GM12878 (cell line): ENCODE results near the gene PKMYT1. TPM values are rescaled to one million over a fixed set of nuclear protein-coding genes. Genes with fewer than 3 reads are reported as not detected.

Source experiments
- ATAC-seq: fragments of 200-7000 bp; cut with Tn5 transposase; 3 replicates; pipeline ENCODE4 v1.9.1; 2020; ENCODE audit warnings: mild to moderate bottlenecking, moderate library complexity
- BruUV-seq: library from RNA; stranded (reverse); fragments of 400-500 nt; replicated peaks from 2 replicates; lab custom pipeline; 2021; lab: Mats Ljungman, UMichigan
- CTCF ChIA-PET: fragments of 300-600 bp; sonication (Branson Sonifier 250); formaldehyde crosslinking; extraction: SDS; loops from one replicate; lab custom pipeline; 2021; ENCODE audit warnings: inconsistent platforms; lab: Yijun Ruan, JAX
- POLR2A ChIA-PET: fragments of 350-600 bp; formaldehyde crosslinking; extraction: SDS; loops from one replicate; lab custom pipeline; 2021; ENCODE audit warnings: inconsistent platforms; lab: Charles Lee
- RAD21 ChIA-PET: fragments of 300-600 bp; sonication (Branson Sonifier 250); formaldehyde crosslinking; loops from one replicate; lab custom pipeline; 2023; ENCODE audit warnings: antibody characterized with exemption; ENCODE audit not compliant: unreplicated experiment; lab: Charles Lee
- SMC1A ChIA-PET: fragments of 300-600 bp; sonication (Branson Sonifier 250); formaldehyde crosslinking; loops from one replicate; lab custom pipeline; 2023; ENCODE audit not compliant: unreplicated experiment, uncharacterized antibody; lab: Charles Lee
- DNase-seq: peaks from one replicate; pipeline ENCODE4 v3.0.0-alpha.2; 2011; ENCODE audit warnings: low read depth, low spot score
- FAIRE-seq: peaks from 3 replicates; lab custom pipeline; 2011; peaks lifted over from hg19 to GRCh38; lab: Jason Lieb, UNC
- H2AFZ ChIP-seq: 2 replicates; pipeline ENCODE4 v1.6.0; 2011; ENCODE audit warnings: low read depth, low read length, control low read depth; ENCODE audit not compliant: control insufficient read depth
- H3K27ac ChIP-seq: 2 replicates; pipeline ENCODE4 v1.5.1; 2011; ENCODE audit warnings: control low read depth; ENCODE audit not compliant: control insufficient read depth, insufficient read depth
- H3K27me3 ChIP-seq, 2 experiments: replicated peaks in 1 of 2; 2 replicates each; pipeline versions ENCODE4 v1.6.0 to v1.6.1; 2011; ENCODE audit warnings: low read length in 1 of 2; ENCODE audit not compliant: control insufficient read depth in 2 of 2, insufficient read depth in 2 of 2
- H3K36me3 ChIP-seq, 2 experiments: 2 replicates each; pipeline ENCODE4 v1.5.1; 2011; ENCODE audit warnings: low read length in 1 of 2; ENCODE audit not compliant: control insufficient read depth in 2 of 2, insufficient read depth in 2 of 2
- H3K4me1 ChIP-seq: 2 replicates; pipeline ENCODE4 v1.6.1; 2011; ENCODE audit warnings: mild to moderate bottlenecking, low read length, moderate library complexity, mixed read lengths; ENCODE audit not compliant: control insufficient read depth, insufficient read depth
- H3K4me2 ChIP-seq: 2 replicates; pipeline ENCODE4 v1.6.0; 2011; ENCODE audit warnings: control low read depth; ENCODE audit not compliant: control insufficient read depth, insufficient read depth
- H3K4me3 ChIP-seq: fragments of 200-600 bp; sonication (generic); 2 replicates; pipeline ENCODE4 v1.5.1; 2016
- H3K79me2 ChIP-seq: 2 replicates; pipeline ENCODE4 v1.6.0; 2011; ENCODE audit warnings: low read length; ENCODE audit not compliant: control insufficient read depth, insufficient read depth
- H3K9ac ChIP-seq: 2 replicates; pipeline ENCODE4 v1.8.0; 2011; ENCODE audit warnings: low read length, control low read depth, mixed read lengths; ENCODE audit not compliant: control insufficient read depth, insufficient read depth
- H3K9me3 ChIP-seq: replicated peaks from 3 replicates; pipeline ENCODE4 v1.5.1; 2011; ENCODE audit warnings: mild to moderate bottlenecking, low read length; ENCODE audit not compliant: control insufficient read depth, insufficient read depth
- H4K20me1 ChIP-seq: 2 replicates; pipeline ENCODE4 v1.6.0; 2011; ENCODE audit not compliant: control insufficient read depth, insufficient read depth
- ASH2L ChIP-seq: fragments of 300-600, 200-600 bp; sonication (generic); IDR thresholded peaks from 2 replicates; pipeline ENCODE4 v1.6.1; 2017; ENCODE audit warnings: low read depth, mild to moderate bottlenecking, borderline replicate concordance
- MXI1 ChIP-seq: fragments of 150-350 bp; IDR thresholded peaks from 2 replicates; pipeline ENCODE4 v1.6.1; 2011; ENCODE audit warnings: low read depth, mild to moderate bottlenecking, inconsistent platforms, low read length, improper control_type of control experiment
- RBBP5 ChIP-seq: fragments of 200-600 bp; sonication (generic); conservative IDR thresholded peaks from 2 replicates; pipeline ENCODE4 v1.6.1; 2016
- SUPT20H ChIP-seq: IDR thresholded peaks from 2 replicates; pipeline ENCODE4 v1.6.1; 2011; ENCODE audit warnings: low read depth, mild to moderate bottlenecking, low read length, moderate library complexity, borderline replicate concordance; ENCODE audit not compliant: control insufficient read depth
- WGBS: methylation state at CpG from one replicate; pipeline ENCODE4 v1.1.6; 2016; ENCODE audit warnings: low lambda C conversion rate; ENCODE audit not compliant: insufficient replicate concordance, insufficient coverage; ENCODE audit errors: missing lambda C conversion rate; 5-methylcytosine and 5-hydroxymethylcytosine counted together
- in situ Hi-C: fragments of 300-500 bp; cut with MboI; formaldehyde crosslinking; loops from 9 replicates; pipeline ENCODE4 v1.14.3; 2018; ENCODE audit warnings: mixed read lengths
- intact Hi-C: fragments of 100-400 bp; cut with micrococcal nuclease; formaldehyde crosslinking; loops from one replicate; pipeline ENCODE4 v1.14.2; 2022; ENCODE audit not compliant: unreplicated experiment
- polyA plus RNA-seq, 11 experiments: library from polyadenylated mRNA; depleted of rRNA in 4 of 11; unstranded in 6 of 11; stranded (reverse) in 5 of 11; fragments of >200 nt; fragmentation: Nextera tagmentation in 4 of 11; fragmentation: Illumina TruSeq in 1 of 11; extraction: Ambion mirVana in 4 of 11; extraction: Trizol in 1 of 11; gene quantifications; 1 replicate in 1 of 11; 2 replicates in 10 of 11; pipeline versions ENCODE4 v1.2.1 to v1.2.3, GENCODE V29; 2011 to 2016; ENCODE audit warnings: inconsistent platforms in 2 of 11, missing spikeins in 2 of 11, low read depth in 1 of 11
- total RNA-seq, 4 experiments: library from RNA; depleted of rRNA in 3 of 4; stranded (reverse); fragments of >200 nt in 3 of 4; fragmentation: Illumina TruSeq in 1 of 4; extraction: Trizol in 1 of 4; gene quantifications; 2 replicates each; pipeline versions ENCODE4 v1.2.1 to v1.2.3, GENCODE V29; 2013 to 2021
- TF ChIP-seq, protein P1 (sequence below): IDR thresholded peaks from 2 replicates; pipeline ENCODE4 v1.6.1; 2012; ENCODE audit warnings: low read depth, low read length, improper control_type of control experiment
- TF ChIP-seq, protein P2 (sequence below): IDR thresholded peaks from 2 replicates; pipeline ENCODE4 v1.6.1; 2012; ENCODE audit warnings: low read depth, low read length, improper control_type of control experiment

The PKMYT1 gene
- total and polyA plus RNA-seq, 10 of the 15 experiments (the other 5 are each of a cell fraction or from before 2014, with no cell fraction given) = 4.6 to 101 (median 29.9) TPM

DNA sequence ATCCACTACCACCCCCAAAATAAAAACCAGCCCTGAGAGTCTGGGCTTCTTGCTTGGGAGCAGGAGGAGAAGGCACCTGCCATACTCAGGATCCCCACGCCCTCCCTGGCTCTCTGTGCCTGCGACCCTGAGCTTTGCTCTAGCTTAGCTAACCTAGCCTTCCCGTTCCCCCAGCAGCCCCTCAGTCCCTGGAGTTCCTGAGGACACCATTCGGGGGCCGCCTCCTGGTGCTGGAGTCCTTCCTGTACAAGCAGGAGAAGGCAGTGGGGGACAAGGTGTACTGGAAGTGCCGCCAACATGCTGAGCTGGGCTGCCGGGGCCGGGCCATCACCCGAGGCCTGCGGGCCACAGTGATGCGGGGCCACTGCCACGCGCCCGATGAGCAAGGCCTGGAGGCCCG, 50.0 kb downstream of the PKMYT1 start:
- WGBS = 90% methylated on average over 11 of the region's 15 CpGs

DNA sequence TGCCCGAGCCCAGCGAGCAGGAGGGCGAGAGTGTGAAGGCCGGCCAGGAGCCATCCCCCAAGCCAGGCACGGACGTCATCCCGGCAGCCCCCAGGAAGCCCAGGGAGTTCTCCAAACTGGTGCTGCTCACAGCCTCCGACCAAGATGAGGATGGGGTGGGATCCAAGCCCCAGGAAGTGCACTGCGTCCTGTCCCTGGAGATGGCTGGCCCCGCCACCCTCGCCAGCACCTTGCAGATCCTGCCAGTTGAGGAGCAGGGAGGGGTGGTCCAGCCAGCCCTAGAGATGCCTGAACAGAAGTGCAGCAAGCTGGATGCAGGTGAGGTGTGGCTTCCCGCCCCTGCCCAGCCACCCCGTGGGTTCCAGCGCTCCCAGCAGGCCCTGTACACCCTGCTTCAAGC, 50.6 kb downstream of the PKMYT1 start:
- H3K9ac ChIP-seq = no peak overlapping the region
- RAD21 ChIA-PET = no interaction called here

More for the DNA sequence above, 50.0 kb downstream of the PKMYT1 start:
- POLR2A ChIA-PET = no interaction called here
- Histone ChIP-seq H3K4me2 (no peak overlapping the region), H3K36me3 (peaks cover 0 to 10% of the 10 kb centered on the region in 2 experiments; a peak in 2 of 4 replicates), H3K4me1 (no peaks in the 10 kb centered on the region), H3K9me3 (no peaks in the 10 kb centered on the region), H2AFZ (no peak overlapping the region), H3K79me2 (no peaks in the 10 kb centered on the region), H3K27me3 (no peaks in the 10 kb centered on the region), H3K27ac (no peak overlapping the region), H3K9ac (no peak overlapping the region), H3K4me3 (no peak overlapping the region), H4K20me1 (no peaks in the 10 kb centered on the region)
- RAD21 ChIA-PET = no interaction called here
- ATAC-seq (no peak), FAIRE-seq (no peak), DNase-seq (no peak)
- BruUV-seq = no TSS peak
- CTCF ChIA-PET = no interaction called here
- TF ChIP-seq SUPT20H = no peak
- TF ChIP-seq, protein P1, sequence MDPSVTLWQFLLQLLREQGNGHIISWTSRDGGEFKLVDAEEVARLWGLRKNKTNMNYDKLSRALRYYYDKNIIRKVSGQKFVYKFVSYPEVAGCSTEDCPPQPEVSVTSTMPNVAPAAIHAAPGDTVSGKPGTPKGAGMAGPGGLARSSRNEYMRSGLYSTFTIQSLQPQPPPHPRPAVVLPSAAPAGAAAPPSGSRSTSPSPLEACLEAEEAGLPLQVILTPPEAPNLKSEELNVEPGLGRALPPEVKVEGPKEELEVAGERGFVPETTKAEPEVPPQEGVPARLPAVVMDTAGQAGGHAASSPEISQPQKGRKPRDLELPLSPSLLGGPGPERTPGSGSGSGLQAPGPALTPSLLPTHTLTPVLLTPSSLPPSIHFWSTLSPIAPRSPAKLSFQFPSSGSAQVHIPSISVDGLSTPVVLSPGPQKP = no peak
- in situ Hi-C loops = no loop called here
- intact Hi-C loops = no loop called here
- SMC1A ChIA-PET = no interaction called here

More for the DNA sequence above, 50.6 kb downstream of the PKMYT1 start:
- Histone ChIP-seq H3K79me2 (no peaks in the 10 kb centered on the region), H3K27me3 (no peaks in the 10 kb centered on the region), H3K4me3 (no peak overlapping the region), H3K4me1 (no peaks in the 10 kb centered on the region), H3K27ac (no peak overlapping the region), H3K9me3 (no peaks in the 10 kb centered on the region), H4K20me1 (no peaks in the 10 kb centered on the region), H3K4me2 (no peak overlapping the region), H3K36me3 (peaks cover 0 to 10% of the 10 kb centered on the region in 2 experiments; a peak in 2 of 4 replicates), H2AFZ (no peak overlapping the region)
- 93% methylated on average over 14 of the region's 14 CpGs for WGBS
- DNase-seq (no peak), FAIRE-seq (no peak), ATAC-seq (no peak)
- ChIA-PET POLR2A (no interaction called here), CTCF (no interaction called here), SMC1A (no interaction called here)
- in situ Hi-C loops = no loop called here
- intact Hi-C loops = loop anchor here (5.0 kb wide), 1 partner anchor 53 kb away; the partner anchor contains the start of gene PKMYT1
- TF ChIP-seq RBBP5 (no peak), ASH2L (no peak), MXI1 (no peak)
- TF ChIP-seq, protein P2, sequence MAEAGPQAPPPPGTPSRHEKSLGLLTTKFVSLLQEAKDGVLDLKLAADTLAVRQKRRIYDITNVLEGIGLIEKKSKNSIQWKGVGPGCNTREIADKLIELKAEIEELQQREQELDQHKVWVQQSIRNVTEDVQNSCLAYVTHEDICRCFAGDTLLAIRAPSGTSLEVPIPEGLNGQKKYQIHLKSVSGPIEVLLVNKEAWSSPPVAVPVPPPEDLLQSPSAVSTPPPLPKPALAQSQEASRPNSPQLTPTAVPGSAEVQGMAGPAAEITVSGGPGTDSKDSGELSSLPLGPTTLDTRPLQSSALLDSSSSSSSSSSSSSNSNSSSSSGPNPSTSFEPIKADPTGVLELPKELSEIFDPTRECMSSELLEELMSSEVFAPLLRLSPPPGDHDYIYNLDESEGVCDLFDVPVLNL = no peak
- BruUV-seq = no TSS peak
